H54 (cell line): Measurements from ENCODE around the gene SLC36A4.
"Not testable (repeated sequence)": the region's sequence is repeated elsewhere in the genome, so short reads cannot be mapped to it uniquely, and the experiment has no call there.

Source experiments
- DNase-seq: peaks from one replicate; pipeline ENCODE4 v3.0.0; 2011; ENCODE audit warnings: low spot score, mixed read lengths; ENCODE audit not compliant: insufficient read length
- FAIRE-seq: peaks from 3 replicates; lab custom pipeline; 2011; peaks lifted over from hg19 to GRCh38; lab: Jason Lieb, UNC
- POLR2A ChIP-seq: IDR thresholded peaks from 2 replicates; pipeline ENCODE4 v1.6.1; 2011; ENCODE audit warnings: low read depth, mild to moderate bottlenecking, low read length

Gene SLC36A4

GRCh38 chr11:93213622-93214021 lies 15.8 kb upstream of the SLC36A4 start:
- FAIRE-seq (no peak), DNase-seq (no peak)
- no peak for TF ChIP-seq POLR2A

GRCh38 chr11:93212094-93212493 lies 14.3 kb upstream of the SLC36A4 start:
- no peak for FAIRE-seq
- no peak for TF ChIP-seq POLR2A
- DNase-seq = no peak

GRCh38 chr11:93209466-93209865 lies 11.7 kb upstream of the SLC36A4 start:
- FAIRE-seq (no peak), DNase-seq (no peak)
- no peak for TF ChIP-seq POLR2A

GRCh38 chr11:93208663-93209270 lies 11.0 kb upstream of the SLC36A4 start:
- DNase-seq (no peak), FAIRE-seq (no peak)
- no peak for TF ChIP-seq POLR2A

- FAIRE-seq (no peak), DNase-seq (no peak)
- no peak for TF ChIP-seq POLR2A
Observed at GRCh38 chr11:93199616-93200015, 1.8 kb upstream of the SLC36A4 start.

- FAIRE-seq (no peak), DNase-seq (no peak)
- no peak for TF ChIP-seq POLR2A
Observed at GRCh38 chr11:93198215-93198845, 539 bp upstream of the SLC36A4 start.

- FAIRE-seq (no peak), DNase-seq (no peak)
- no peak for TF ChIP-seq POLR2A
Observed at GRCh38 chr11:93196816-93197379, 893 bp downstream of the SLC36A4 start.

- TF ChIP-seq POLR2A = no peak
- no peak for FAIRE-seq
Observed at GRCh38 chr11:93194673-93195291, 3.0 kb downstream of the SLC36A4 start.

GRCh38 chr11:93193731-93194130 lies 4.1 kb downstream of the SLC36A4 start:
- FAIRE-seq (no peak), DNase-seq (no peak)
- no peak for TF ChIP-seq POLR2A

More at GRCh38 chr11:93194673-93195291, 3.0 kb downstream of the SLC36A4 start:
- DNase-seq = no peak

GRCh38 chr11:93192163-93192562 lies 5.6 kb downstream of the SLC36A4 start:
- DNase-seq = no peak
- no peak for FAIRE-seq
- TF ChIP-seq POLR2A = no peak

- FAIRE-seq (no peak), DNase-seq (no peak)
- TF ChIP-seq POLR2A = no peak
Observed at GRCh38 chr11:93189462-93189861, 8.3 kb downstream of the SLC36A4 start.

GRCh38 chr11:93188726-93189125 lies 9.1 kb downstream of the SLC36A4 start:
- TF ChIP-seq POLR2A = no peak
- FAIRE-seq = no peak
- no peak for DNase-seq

- DNase-seq (no peak), FAIRE-seq (no peak)
- no peak for TF ChIP-seq POLR2A
Observed at GRCh38 chr11:93187290-93187689, 10.5 kb downstream of the SLC36A4 start.

GRCh38 chr11:93177891-93178290 lies 19.9 kb downstream of the SLC36A4 start:
- not testable (repeated sequence) for FAIRE-seq, DNase-seq
